IMR-90 (cell line): ENCODE results near the gene PRODH2. TPM values are rescaled to one million over a fixed set of nuclear protein-coding genes. Genes with fewer than 3 reads are reported as not detected.

Experiments
- ATAC-seq: fragments of 200-7000 bp; cut with Tn5 transposase; 2 replicates; pipeline ENCODE4 v1.9.1; 2020; ENCODE audit warnings: low read depth, mild to moderate bottlenecking, moderate library complexity
- BruUV-seq: library from RNA; stranded (reverse); fragments of 400-500 nt; replicated peaks from 2 replicates; lab custom pipeline; 2021; lab: Mats Ljungman, UMichigan
- CTCF ChIA-PET: fragments of 300-600 bp; formaldehyde crosslinking; extraction: SDS; loops from one replicate; lab custom pipeline; 2021; ENCODE audit warnings: antibody characterized with exemption; lab: Yijun Ruan, JAX
- POLR2A ChIA-PET: fragments of 300-600 bp; sonication (Branson Sonifier 250); formaldehyde crosslinking; loops from one replicate; lab custom pipeline; 2022; ENCODE audit warnings: antibody characterized with exemption; ENCODE audit not compliant: unreplicated experiment; lab: Charles Lee
- DNase-seq: peaks from one replicate; pipeline ENCODE4 v3.0.0; 2013
- H2AFZ ChIP-seq: replicated peaks from 2 replicates; pipeline ENCODE3; 2013; ENCODE audit warnings: low read length, mild to moderate bottlenecking; ENCODE audit not compliant: poor library complexity
- H2AK5ac ChIP-seq: 2 replicates; pipeline ENCODE4 v1.6.1; 2013; ENCODE audit warnings: low read depth, low read length, inconsistent platforms
- H2AK9ac ChIP-seq: replicated peaks from 2 replicates; pipeline ENCODE3; 2013; ENCODE audit warnings: mild to moderate bottlenecking, low read depth, low read length, moderate library complexity; ENCODE audit not compliant: poor library complexity
- H2BK120ac ChIP-seq: 2 replicates; pipeline ENCODE4 v1.6.1; 2013; ENCODE audit warnings: low read depth, low read length, inconsistent platforms
- H2BK15ac ChIP-seq: 3 replicates; pipeline ENCODE4 v1.6.1; 2013; ENCODE audit warnings: low read depth, low read length, inconsistent platforms
- H2BK20ac ChIP-seq: 2 replicates; pipeline ENCODE4 v1.6.1; 2013; ENCODE audit warnings: low read depth, mild to moderate bottlenecking, inconsistent platforms, low read length, moderate library complexity
- H2BK5ac ChIP-seq: 2 replicates; pipeline ENCODE4 v1.6.1; 2013; ENCODE audit warnings: mild to moderate bottlenecking, low read depth, low read length, inconsistent platforms; ENCODE audit not compliant: poor library complexity, severe bottlenecking
- H3K14ac ChIP-seq: replicated peaks from 2 replicates; pipeline ENCODE4 v1.6.1; 2013; ENCODE audit warnings: low read depth, low read length, inconsistent platforms
- H3K18ac ChIP-seq: 2 replicates; pipeline ENCODE4 v1.6.1; 2013; ENCODE audit warnings: low read depth, low read length, control low read depth
- H3K23ac ChIP-seq: 2 replicates; pipeline ENCODE4 v1.6.1; 2013; ENCODE audit warnings: low read depth, low read length, inconsistent platforms
- H3K27ac ChIP-seq: 2 replicates; pipeline ENCODE4 v1.5.1; 2013; ENCODE audit warnings: mild to moderate bottlenecking, control low read depth, low read length; ENCODE audit not compliant: insufficient read depth
- H3K27me3 ChIP-seq: 2 replicates; pipeline ENCODE4 v1.6.1; 2013; ENCODE audit warnings: low read length; ENCODE audit not compliant: control insufficient read depth, insufficient read depth
- H3K36me3 ChIP-seq: 2 replicates; pipeline ENCODE4 v1.6.1; 2013; ENCODE audit warnings: low read length, mixed read lengths; ENCODE audit not compliant: control insufficient read depth, insufficient read depth
- H3K4ac ChIP-seq: 2 replicates; pipeline ENCODE4 v1.6.1; 2013; ENCODE audit warnings: low read depth, low read length, inconsistent platforms
- H3K4me1 ChIP-seq: 2 replicates; pipeline ENCODE4 v1.6.1; 2013; ENCODE audit warnings: low read length, mixed read lengths; ENCODE audit not compliant: control insufficient read depth, insufficient read depth
- H3K4me2 ChIP-seq: 2 replicates; pipeline ENCODE4 v1.6.1; 2013; ENCODE audit warnings: low read depth, mild to moderate bottlenecking, control low read depth, low read length, moderate library complexity
- H3K4me3 ChIP-seq: 2 replicates; pipeline ENCODE4 v1.5.1; 2013; ENCODE audit warnings: low read depth, mild to moderate bottlenecking, control low read depth, low read length, moderate library complexity; ENCODE audit not compliant: insufficient read depth
- H3K56ac ChIP-seq: 2 replicates; pipeline ENCODE4 v1.6.1; 2013; ENCODE audit warnings: low read length, inconsistent platforms; ENCODE audit not compliant: insufficient read depth; ENCODE audit errors: extremely low read depth
- H3K79me1 ChIP-seq, 2 experiments: 2 replicates each; pipeline ENCODE4 v1.6.1; 2013; ENCODE audit warnings: low read length in 2 of 2, inconsistent platforms in 1 of 2, low read depth in 1 of 2
- H3K9ac ChIP-seq: 2 replicates; pipeline ENCODE4 v1.6.1; 2013; ENCODE audit warnings: low read depth, low read length, control low read depth
- H3K9me1 ChIP-seq: 2 replicates; pipeline ENCODE4 v1.6.1; 2013; ENCODE audit warnings: low read length, inconsistent platforms; ENCODE audit not compliant: insufficient read depth
- H3K9me3 ChIP-seq: 2 replicates; pipeline ENCODE4 v1.6.1; 2013; ENCODE audit warnings: low read length; ENCODE audit not compliant: control insufficient read depth, insufficient read depth
- H4K20me1 ChIP-seq: 2 replicates; pipeline ENCODE4 v1.6.1; 2013; ENCODE audit warnings: low read length, inconsistent platforms; ENCODE audit not compliant: insufficient read depth
- H4K5ac ChIP-seq: 2 replicates; pipeline ENCODE4 v1.6.1; 2013; ENCODE audit warnings: mild to moderate bottlenecking, low read depth, low read length, control low read depth
- H4K8ac ChIP-seq, 2 experiments: 2 replicates each; pipeline ENCODE4 v1.6.1; 2013; ENCODE audit warnings: low read depth in 2 of 2, low read length in 2 of 2, control low read depth in 1 of 2, inconsistent platforms in 1 of 2
- H4K91ac ChIP-seq: 2 replicates; pipeline ENCODE4 v1.6.1; 2013; ENCODE audit warnings: low read depth, low read length, inconsistent platforms; ENCODE audit not compliant: insufficient read depth
- BHLHE40 ChIP-seq: fragments of 150-350 bp; IDR thresholded peaks from 2 replicates; pipeline ENCODE4 v1.6.1; 2016; ENCODE audit warnings: mild to moderate bottlenecking, low read depth, low read length
- CEBPB ChIP-seq: IDR thresholded peaks from 2 replicates; pipeline ENCODE4 v1.6.1; 2012; ENCODE audit warnings: low read depth, low read length, improper control_type of control experiment
- CHD1 ChIP-seq: IDR thresholded peaks from 2 replicates; pipeline ENCODE4 v1.6.1; 2012; ENCODE audit warnings: low read depth, low read length, improper control_type of control experiment
- FOS ChIP-seq: fragments of 150-350 bp; IDR thresholded peaks from 2 replicates; pipeline ENCODE4 v1.6.1; 2016; ENCODE audit warnings: low read depth, low read length
- MAZ ChIP-seq: IDR thresholded peaks from 2 replicates; pipeline ENCODE4 v1.6.1; 2012; ENCODE audit warnings: low read depth, mild to moderate bottlenecking, low read length, improper control_type of control experiment, moderate library complexity, borderline replicate concordance
- MXI1 ChIP-seq: IDR thresholded peaks from 2 replicates; pipeline ENCODE4 v1.6.1; 2012; ENCODE audit warnings: low read depth, mild to moderate bottlenecking, low read length, moderate library complexity, borderline replicate concordance
- NFE2L2 ChIP-seq: fragments of 150-350 bp; IDR thresholded peaks from 2 replicates; pipeline ENCODE4 v1.6.1; 2016; ENCODE audit warnings: low read depth, mild to moderate bottlenecking, low read length
- POLR2A ChIP-seq: IDR thresholded peaks from 2 replicates; pipeline ENCODE4 v1.6.1; 2012; ENCODE audit warnings: mild to moderate bottlenecking, low read depth, low read length
- RAD21 ChIP-seq: IDR thresholded peaks from 2 replicates; pipeline ENCODE4 v1.6.1; 2012; ENCODE audit warnings: low read length, improper control_type of control experiment
- RCOR1 ChIP-seq: IDR thresholded peaks from 2 replicates; pipeline ENCODE4 v1.6.1; 2012; ENCODE audit warnings: mild to moderate bottlenecking, low read length, improper control_type of control experiment; ENCODE audit not compliant: insufficient replicate concordance
- RFX5 ChIP-seq: IDR thresholded peaks from 2 replicates; pipeline ENCODE4 v1.8.0; 2012; ENCODE audit warnings: low read depth, mild to moderate bottlenecking, low read length, moderate library complexity
- SMC3 ChIP-seq: fragments of 150-350 bp; IDR thresholded peaks from 2 replicates; pipeline ENCODE4 v1.6.1; 2016; ENCODE audit warnings: low read depth, mild to moderate bottlenecking, antibody characterized with exemption, low read length, moderate library complexity
- WGBS, 2 experiments: methylation state at CpG; one replicate each; pipeline versions ENCODE4 v1.1.5 to v1.1.7; 2013; ENCODE audit warnings: missing lambda C conversion rate in 2 of 2; ENCODE audit not compliant: insufficient read length in 1 of 2; ENCODE audit errors: extremely low coverage in 2 of 2; 5-methylcytosine and 5-hydroxymethylcytosine counted together
- dilution Hi-C: fragments of 300-500 bp; cut with HindIII; formaldehyde crosslinking; loops from one replicate; pipeline ENCODE4 v1.14.3; 2018; ENCODE audit warnings: low sequenced_read_pairs; ENCODE audit not compliant: unreplicated experiment
- in situ Hi-C: fragments of 300-500 bp; cut with MboI; formaldehyde crosslinking; loops from 3 replicates; pipeline ENCODE4 v1.14.3; 2019; ENCODE audit warnings: low sequenced_read_pairs, inconsistent platforms, mixed read lengths
- intact Hi-C: fragments of 100-400 bp; cut with micrococcal nuclease; formaldehyde crosslinking; loops from 2 replicates; pipeline ENCODE4 v1.10.0; 2022
- polyA plus RNA-seq, 3 experiments: library from polyadenylated mRNA; depleted of rRNA; stranded (reverse); fragments of >200 nt; gene quantifications; 2 replicates each; pipeline ENCODE4 v1.2.3, GENCODE V29; 2012; ENCODE audit warnings: low replicate concordance in 1 of 3
- total RNA-seq: library from RNA; depleted of rRNA; stranded (reverse); fragments of >200 nt; gene quantifications from 2 replicates; pipeline ENCODE4 v1.2.3, GENCODE V29; 2012
- TF ChIP-seq, protein P1 (sequence below): fragments of 150-350 bp; IDR thresholded peaks from 2 replicates; pipeline ENCODE4 v1.6.1; 2016; ENCODE audit warnings: low read depth, mild to moderate bottlenecking, low read length, moderate library complexity, borderline replicate concordance
- TF ChIP-seq, protein P2 (sequence below): conservative IDR thresholded peaks from 2 replicates; pipeline ENCODE4 v1.5.1; 2012; ENCODE audit warnings: mild to moderate bottlenecking, low read depth, low read length, improper control_type of control experiment
- TF ChIP-seq, protein P3 (sequence below): fragments of 150-350 bp; IDR thresholded peaks from 2 replicates; pipeline ENCODE4 v1.6.1; 2017; ENCODE audit warnings: mild to moderate bottlenecking, antibody characterized with exemption, low read length, low read depth

The PRODH2 gene
- total and polyA plus RNA-seq, 2 of the 4 experiments (the other 2 are of a cell fraction) = not detected

DNA sequence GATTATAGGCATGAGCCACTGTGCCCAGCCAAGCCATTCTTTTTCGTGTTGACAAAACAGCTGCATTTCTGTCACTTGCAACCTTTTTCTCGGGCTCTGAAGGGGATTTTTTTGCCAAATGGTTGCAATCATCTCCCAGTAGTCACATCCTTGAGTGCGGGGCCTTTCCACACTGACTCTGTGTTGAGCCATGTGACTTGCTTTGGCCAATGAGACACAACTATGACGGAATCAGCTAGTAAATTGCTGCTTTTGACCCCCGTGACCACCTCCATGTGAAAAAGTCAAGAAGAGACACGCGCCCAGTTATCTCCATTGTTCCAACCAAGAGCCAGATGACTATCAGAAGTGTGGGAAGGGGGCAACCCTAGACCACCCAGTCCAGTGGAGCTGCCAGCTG is 21.3 kb upstream of the PRODH2 start:
- DNase-seq (no peak), ATAC-seq (no peak)
- H3K9me1 ChIP-seq = no peaks in the 10 kb centered on the region
- intact Hi-C loops = no loop called here
- POLR2A ChIA-PET = interaction anchor here (0.6 kb wide), 1 partner anchor 60 kb away, joined by 3 read pairs; no protein-coding TSS in a partner anchor
- no peak overlapping the region for H3K18ac ChIP-seq
- H3K27ac ChIP-seq = no peak overlapping the region
- H4K8ac ChIP-seq = no peak overlapping the region
- H2AFZ ChIP-seq = no peak overlapping the region
- no peak overlapping the region for H3K4me2 ChIP-seq
- H4K5ac ChIP-seq = no peak overlapping the region
- no peak overlapping the region for H2BK20ac ChIP-seq
- no TSS peak for BruUV-seq
- H2BK15ac ChIP-seq = no peak overlapping the region
- peaks cover 19% of the 10 kb centered on the region for H3K27me3 ChIP-seq
- CTCF ChIA-PET = no interaction called here
- dilution Hi-C loops = no loop called here
- H3K9me3 ChIP-seq = peaks cover 3% of the 10 kb centered on the region
- H3K4ac ChIP-seq = no peak overlapping the region
- no peak overlapping the region for H4K91ac ChIP-seq
- H3K36me3 ChIP-seq = no peaks in the 10 kb centered on the region
- H2AK9ac ChIP-seq = no peak overlapping the region
- H2BK5ac ChIP-seq = no peak overlapping the region
- H3K56ac ChIP-seq = no peak overlapping the region
- WGBS, 2 experiments = 11% methylated on average over 2 of the region's 7 CpGs; no CpG with 5 or more reads in 1 of the 2 experiments
- H3K23ac ChIP-seq = no peak overlapping the region
- no peaks in the 10 kb centered on the region for H3K79me1 ChIP-seq
- H2AK5ac ChIP-seq = no peak overlapping the region
- no peaks in the 10 kb centered on the region for H4K20me1 ChIP-seq
- TF ChIP-seq SMC3 (no peak), BHLHE40 (no peak), NFE2L2 (no peak), MAZ (no peak), CHD1 (no peak), POLR2A (no peak), RCOR1 (no peak), CEBPB (no peak), RFX5 (no peak), FOS (no peak), RAD21 (no peak), MXI1 (no peak)
- TF ChIP-seq, protein P1, sequence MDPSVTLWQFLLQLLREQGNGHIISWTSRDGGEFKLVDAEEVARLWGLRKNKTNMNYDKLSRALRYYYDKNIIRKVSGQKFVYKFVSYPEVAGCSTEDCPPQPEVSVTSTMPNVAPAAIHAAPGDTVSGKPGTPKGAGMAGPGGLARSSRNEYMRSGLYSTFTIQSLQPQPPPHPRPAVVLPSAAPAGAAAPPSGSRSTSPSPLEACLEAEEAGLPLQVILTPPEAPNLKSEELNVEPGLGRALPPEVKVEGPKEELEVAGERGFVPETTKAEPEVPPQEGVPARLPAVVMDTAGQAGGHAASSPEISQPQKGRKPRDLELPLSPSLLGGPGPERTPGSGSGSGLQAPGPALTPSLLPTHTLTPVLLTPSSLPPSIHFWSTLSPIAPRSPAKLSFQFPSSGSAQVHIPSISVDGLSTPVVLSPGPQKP = no peak
- TF ChIP-seq, protein P2, sequence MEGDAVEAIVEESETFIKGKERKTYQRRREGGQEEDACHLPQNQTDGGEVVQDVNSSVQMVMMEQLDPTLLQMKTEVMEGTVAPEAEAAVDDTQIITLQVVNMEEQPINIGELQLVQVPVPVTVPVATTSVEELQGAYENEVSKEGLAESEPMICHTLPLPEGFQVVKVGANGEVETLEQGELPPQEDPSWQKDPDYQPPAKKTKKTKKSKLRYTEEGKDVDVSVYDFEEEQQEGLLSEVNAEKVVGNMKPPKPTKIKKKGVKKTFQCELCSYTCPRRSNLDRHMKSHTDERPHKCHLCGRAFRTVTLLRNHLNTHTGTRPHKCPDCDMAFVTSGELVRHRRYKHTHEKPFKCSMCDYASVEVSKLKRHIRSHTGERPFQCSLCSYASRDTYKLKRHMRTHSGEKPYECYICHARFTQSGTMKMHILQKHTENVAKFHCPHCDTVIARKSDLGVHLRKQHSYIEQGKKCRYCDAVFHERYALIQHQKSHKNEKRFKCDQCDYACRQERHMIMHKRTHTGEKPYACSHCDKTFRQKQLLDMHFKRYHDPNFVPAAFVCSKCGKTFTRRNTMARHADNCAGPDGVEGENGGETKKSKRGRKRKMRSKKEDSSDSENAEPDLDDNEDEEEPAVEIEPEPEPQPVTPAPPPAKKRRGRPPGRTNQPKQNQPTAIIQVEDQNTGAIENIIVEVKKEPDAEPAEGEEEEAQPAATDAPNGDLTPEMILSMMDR = no peak
- TF ChIP-seq, protein P3, sequence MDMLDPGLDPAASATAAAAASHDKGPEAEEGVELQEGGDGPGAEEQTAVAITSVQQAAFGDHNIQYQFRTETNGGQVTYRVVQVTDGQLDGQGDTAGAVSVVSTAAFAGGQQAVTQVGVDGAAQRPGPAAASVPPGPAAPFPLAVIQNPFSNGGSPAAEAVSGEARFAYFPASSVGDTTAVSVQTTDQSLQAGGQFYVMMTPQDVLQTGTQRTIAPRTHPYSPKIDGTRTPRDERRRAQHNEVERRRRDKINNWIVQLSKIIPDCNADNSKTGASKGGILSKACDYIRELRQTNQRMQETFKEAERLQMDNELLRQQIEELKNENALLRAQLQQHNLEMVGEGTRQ = no peak
- no peak overlapping the region for H3K9ac ChIP-seq
- H3K4me1 ChIP-seq = no peaks in the 10 kb centered on the region
- H3K14ac ChIP-seq = no peak overlapping the region
- H3K4me3 ChIP-seq = no peak overlapping the region
- no peak overlapping the region for H2BK120ac ChIP-seq
- in situ Hi-C loops = no loop called here
